DMS114 treated with DMSO at 0.1 percent for 48 hours (cell line): ENCODE data around the gene MS4A10.

ENCODE experiments used
- DNase-seq: peaks from one replicate; lab custom pipeline; 2025; ENCODE audit not compliant: unreplicated experiment; lab: John Stamatoyannopoulos, UW

MS4A10 gene

GRCh38 chr11:60765355-60765754 is 19.8 kb upstream of the MS4A10 start:
- DNase-seq: no peak

DNA sequence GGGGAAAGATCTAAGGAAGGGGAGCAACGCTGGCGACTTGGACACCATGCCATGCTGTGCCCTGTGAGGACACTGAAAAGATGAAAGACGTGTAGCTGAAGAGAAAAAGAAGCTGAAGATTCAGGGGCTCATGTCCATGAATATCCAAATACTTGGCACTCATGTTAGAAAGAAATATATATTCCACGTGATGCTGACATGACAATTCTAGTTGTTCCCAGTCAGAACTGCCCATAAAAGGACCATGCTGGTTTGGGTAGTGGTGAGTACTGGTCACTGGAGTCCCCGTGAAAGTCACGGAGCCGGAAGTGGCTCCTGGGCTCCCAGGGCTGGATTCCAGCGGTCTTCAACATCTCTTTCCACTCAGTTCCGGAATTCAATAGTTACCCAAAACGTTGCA is 18.6 kb upstream of the MS4A10 start:
- DNase-seq: no peak

GRCh38 chr11:60767388-60767811 is 17.7 kb upstream of the MS4A10 start:
- no peak for DNase-seq

- DNase-seq: no peak
Measured at GRCh38 chr11:60768202-60768601, 16.9 kb upstream of the MS4A10 start.

DNA sequence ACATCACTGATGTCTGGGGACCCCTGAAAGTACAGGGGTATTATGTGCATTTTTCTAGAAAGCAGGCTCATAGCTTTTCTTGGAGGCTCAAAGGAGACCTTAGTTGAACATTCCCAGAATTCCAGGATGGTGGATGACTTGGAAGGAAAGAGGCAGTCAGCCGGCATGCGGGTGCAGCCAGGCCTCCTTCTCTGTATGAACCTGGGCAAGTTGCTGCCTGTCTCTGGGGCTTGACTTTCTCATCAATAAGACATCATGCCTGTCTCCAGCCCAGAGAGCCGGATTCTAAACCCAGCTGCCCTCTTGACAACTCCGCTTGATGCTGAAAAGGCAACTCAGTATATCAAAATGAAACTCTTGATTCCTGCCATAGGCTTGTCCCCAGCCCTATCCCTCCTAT is 15.9 kb upstream of the MS4A10 start:
- no peak for DNase-seq

- DNase-seq: no peak
Measured at GRCh38 chr11:60769811-60770210, 15.3 kb upstream of the MS4A10 start.

DNA sequence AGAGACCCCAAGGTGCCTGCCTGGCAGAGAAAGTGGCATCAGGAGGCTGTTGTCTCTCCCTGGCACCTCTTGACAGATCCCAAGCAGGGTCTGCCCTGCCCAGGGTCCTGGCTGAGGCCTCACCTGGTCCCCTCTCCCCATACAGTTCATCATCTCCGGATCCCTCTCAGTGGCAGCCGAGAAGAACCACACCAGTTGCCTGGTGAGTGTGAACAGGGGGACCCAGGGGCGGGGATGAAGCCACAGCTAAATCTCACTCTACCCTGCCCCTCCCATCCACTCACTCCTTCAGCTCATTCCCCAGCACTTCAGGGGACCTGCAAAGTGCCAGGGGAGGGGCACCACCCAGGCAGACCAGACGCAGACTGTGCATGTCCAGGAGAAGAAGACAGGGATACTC is 14.0 kb upstream of the MS4A10 start:
- no peak for DNase-seq

- no peak for DNase-seq
Measured at GRCh38 chr11:60771879-60772525, 13.1 kb upstream of the MS4A10 start.

GRCh38 chr11:60772666-60773065 is 12.5 kb upstream of the MS4A10 start:
- DNase-seq: no peak

GRCh38 chr11:60774726-60775125 is 10.4 kb upstream of the MS4A10 start:
- no peak for DNase-seq

DNA sequence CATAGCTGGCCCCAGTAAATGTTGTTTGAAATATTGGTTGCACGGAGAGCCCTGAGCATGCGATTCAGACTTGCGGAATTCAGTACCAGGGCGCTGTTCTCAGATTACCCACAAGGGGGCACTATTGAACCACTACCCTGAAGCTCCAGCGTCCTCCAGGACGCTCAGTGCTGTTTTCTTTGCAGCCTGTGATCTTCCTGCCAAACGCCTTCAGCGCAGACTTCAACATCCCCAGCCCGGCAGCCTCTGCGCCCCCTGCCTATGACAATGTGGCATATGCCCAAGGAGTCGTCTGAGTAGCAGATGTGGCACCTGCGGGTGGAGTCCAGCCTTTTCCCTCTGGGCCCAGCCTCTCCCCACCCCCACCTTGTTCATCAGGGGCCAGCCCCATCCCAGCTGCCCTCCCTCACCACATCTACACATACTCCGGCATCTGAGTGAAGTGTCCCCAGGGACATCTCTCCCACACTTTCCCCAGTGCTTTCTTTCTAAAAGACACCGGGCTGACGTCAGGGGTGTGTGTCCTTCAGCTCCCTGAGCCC is 9.6 kb upstream of the MS4A10 start:
- peak; percentile 81 for DNase-seq

- DNase-seq: no peak
Measured at GRCh38 chr11:60776167-60776566, 9.0 kb upstream of the MS4A10 start.

DNA sequence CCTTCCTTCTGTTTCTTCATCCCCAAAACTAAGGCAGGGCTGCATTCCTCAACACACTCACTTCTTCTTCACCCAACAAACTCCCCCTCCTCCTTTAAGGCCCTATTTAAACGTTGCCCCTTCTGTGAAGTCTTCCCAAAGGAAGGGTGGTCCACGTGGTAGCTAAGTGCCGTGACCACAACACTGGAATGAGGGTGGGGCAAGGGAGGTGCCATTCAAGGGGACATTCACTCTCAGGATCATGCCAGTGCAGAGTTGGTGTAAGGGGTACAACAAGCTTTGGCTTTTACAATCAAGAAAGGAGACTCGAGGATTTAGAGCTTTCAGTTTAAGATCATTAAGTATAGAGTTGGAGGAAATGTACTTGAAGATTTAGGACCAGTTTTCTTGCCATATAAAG is 8.0 kb upstream of the MS4A10 start:
- no peak for DNase-seq

- DNase-seq: no peak
Measured at GRCh38 chr11:60777572-60777971, 7.6 kb upstream of the MS4A10 start.

DNA sequence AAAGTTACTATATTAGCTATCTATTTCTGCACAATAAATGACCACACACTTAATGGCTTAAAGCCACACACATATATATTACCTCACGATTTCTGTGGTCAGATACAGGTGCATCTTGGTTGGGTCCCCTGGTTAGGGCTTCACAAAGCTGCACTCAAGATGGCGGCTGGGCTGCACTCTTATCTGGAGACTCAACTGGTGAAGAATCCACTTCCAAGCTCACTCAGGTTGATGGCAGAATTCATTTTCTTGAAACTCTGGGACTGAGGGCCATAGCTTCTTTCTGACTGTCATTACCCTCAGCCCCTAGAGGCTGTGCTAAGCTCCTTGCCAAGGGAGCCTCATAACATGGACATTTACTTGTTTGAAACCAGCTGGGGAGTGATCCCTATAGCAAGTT is 5.1 kb upstream of the MS4A10 start:
- no peak for DNase-seq

- no peak for DNase-seq
Measured at GRCh38 chr11:60780774-60781173, 4.4 kb upstream of the MS4A10 start.

DNA sequence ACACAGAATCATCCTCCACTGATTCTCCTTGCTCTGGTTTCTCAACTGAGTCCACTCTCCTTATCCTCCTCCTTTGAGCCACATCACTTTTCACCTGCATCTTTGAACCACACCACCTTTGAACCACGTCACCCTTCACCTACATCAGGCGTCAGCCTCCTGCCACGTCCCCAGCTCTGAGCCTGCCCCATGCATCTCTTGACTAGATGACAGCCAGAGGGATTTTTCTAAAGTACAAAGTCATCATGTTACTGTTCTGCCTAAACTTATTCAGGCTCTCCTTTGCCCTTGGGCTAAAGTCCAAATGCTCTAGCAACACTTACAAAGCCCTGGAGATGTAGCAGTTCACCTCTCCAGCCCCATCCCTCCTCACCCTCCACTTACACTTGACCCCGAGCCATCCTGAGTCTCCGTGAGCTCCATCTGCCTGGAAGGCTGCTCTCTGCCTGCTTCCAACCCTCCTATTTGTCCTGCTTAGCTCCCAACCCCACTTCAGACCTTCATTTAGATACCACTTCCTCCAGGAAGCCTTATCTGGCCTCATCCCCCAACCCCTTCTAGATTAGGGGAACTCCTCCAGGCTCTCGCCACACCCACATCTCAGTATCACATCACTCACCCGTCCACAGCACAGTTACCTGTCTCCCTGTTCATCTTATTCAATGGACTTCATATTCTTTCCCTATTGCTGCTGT is 3.7 kb upstream of the MS4A10 start:
- no peak for DNase-seq

DNA sequence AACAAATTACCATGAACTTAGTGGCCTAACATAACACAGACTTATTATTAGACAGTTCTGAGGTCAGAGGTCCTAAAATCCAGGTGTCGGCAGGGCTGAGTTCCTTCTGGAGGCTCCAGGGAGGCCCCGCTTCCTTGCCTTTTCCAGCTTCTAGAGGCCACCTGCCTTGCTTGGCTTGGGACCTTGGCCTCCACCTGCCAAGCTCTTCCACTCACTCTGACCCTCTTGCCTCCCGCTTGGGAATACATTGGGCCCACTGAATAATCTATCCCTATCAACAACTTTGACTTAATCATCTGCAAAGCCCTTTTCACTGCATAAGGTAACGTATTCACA is 3.2 kb upstream of the MS4A10 start:
- DNase-seq: no peak

GRCh38 chr11:60782393-60783140 is 2.6 kb upstream of the MS4A10 start:
- DNase-seq: no peak

DNA sequence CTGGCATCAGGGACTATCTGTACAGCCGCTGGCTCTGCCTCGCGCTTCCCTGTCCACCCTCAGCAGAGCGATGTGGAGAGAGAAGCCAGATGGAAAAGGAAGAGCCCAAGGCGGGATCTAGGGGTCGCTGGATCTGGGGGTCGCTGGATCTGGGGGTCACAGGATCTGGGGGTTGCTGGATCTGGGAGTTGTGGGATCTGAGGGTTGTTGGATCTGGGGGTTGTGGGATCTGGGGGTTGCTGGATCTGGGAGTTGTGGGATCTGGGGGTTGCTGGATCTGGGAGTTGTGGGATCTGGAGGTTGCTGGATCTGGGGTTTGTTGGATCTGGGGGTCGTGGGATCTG is 2.0 kb upstream of the MS4A10 start:
- DNase-seq: no peak

GRCh38 chr11:60783911-60784310 is 1.2 kb upstream of the MS4A10 start:
- DNase-seq: no peak

DNA sequence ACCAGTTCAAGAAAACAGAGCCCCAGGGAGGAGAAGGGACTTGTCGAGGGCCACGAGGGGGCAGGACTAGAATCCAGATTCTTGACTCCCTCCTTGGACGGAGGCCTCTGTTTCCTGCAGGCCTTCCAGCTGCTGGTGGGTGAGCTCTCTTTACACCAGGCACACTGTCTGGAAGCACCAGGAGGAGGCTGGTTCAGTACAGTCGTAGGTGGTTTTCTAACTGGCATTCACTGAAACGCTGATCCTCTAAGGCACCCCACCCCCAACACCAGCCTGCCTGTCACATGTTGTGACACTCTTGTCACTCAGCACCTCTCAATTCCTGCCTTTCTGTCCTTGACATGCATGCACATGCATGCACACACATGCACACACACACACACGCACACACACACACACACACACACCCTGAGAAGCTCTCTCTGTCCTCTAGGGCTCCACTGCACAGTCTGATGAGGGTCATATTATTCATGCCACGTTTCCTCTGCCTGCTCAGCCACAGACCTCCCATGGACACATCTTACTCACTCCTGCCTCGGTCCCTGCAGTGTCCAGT is 751 bp downstream of the MS4A10 start:
- DNase-seq: no peak
